Measurements from ENCODE around the gene MGARP.

DNA sequence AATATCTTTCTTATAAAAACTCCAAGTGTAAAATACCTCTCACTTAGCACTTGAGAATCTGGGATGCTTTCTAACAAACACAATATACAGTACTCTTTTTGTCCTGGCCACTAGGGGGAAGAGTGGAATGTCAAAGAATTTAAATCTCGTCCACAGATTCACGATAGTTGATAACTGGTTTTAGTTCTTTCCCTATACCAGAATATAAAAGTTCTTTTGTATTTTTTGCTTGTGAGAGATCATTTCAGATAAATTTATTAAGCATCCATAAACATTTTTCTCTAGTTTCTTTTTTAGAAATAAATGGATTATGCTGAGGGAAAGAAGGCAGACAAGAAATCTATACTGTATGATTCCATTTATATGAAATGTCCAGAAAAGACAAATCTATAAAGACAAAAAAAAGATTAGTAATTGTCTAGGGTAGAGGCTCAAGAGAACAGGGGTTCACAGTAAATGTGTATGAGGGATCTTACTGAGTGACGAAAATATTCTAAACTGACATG is 50.4 kb downstream of the MGARP start:
- TF ChIP-seq, protein P1, sequence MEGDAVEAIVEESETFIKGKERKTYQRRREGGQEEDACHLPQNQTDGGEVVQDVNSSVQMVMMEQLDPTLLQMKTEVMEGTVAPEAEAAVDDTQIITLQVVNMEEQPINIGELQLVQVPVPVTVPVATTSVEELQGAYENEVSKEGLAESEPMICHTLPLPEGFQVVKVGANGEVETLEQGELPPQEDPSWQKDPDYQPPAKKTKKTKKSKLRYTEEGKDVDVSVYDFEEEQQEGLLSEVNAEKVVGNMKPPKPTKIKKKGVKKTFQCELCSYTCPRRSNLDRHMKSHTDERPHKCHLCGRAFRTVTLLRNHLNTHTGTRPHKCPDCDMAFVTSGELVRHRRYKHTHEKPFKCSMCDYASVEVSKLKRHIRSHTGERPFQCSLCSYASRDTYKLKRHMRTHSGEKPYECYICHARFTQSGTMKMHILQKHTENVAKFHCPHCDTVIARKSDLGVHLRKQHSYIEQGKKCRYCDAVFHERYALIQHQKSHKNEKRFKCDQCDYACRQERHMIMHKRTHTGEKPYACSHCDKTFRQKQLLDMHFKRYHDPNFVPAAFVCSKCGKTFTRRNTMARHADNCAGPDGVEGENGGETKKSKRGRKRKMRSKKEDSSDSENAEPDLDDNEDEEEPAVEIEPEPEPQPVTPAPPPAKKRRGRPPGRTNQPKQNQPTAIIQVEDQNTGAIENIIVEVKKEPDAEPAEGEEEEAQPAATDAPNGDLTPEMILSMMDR (IDR thresholded peaks at IDR 0.05) = peak; percentile 54 to 75 (median 69)
- no peak for TF ChIP-seq POLR2A (IDR thresholded peaks at IDR 0.05)
